ENCODE results near the gene GNAZ. TPM values are rescaled to one million over a fixed set of nuclear protein-coding genes. Genes with fewer than 3 reads are reported as not detected.

Gene GNAZ
- total and polyA plus RNA-seq, 4 donors: 0.21 to 2.2 (median 0.38) TPM

GRCh38 chr22:23120415-23120899 is 50.1 kb downstream of the GNAZ start:
- Histone ChIP-seq H3K4me1 (ENCODE audit: control insufficient read depth in 4 of 4, insufficient read depth in 4 of 4, low read length in 3 of 4) (peaks cover 0 to 4% (median 0%) of the 10 kb centered on the region in 4 donors), H3K4me3 (ENCODE audit: low read depth in 1 of 3, low read length in 3 of 3) (no peak overlapping the region), H3K9ac (ENCODE audit: low read depth in 1 of 2, low read length in 2 of 2) (no peak overlapping the region), H3K36me3 (ENCODE audit: control insufficient read depth in 4 of 4, insufficient read depth in 3 of 4, low read depth in 1 of 4, low read length in 3 of 4) (no peaks in the 10 kb centered on the region), H3K9me3 (ENCODE audit: control insufficient read depth in 4 of 4, low read length in 3 of 4) (no peaks in the 10 kb centered on the region), H3K27ac (ENCODE audit: low read depth in 1 of 2, low read length in 2 of 2) (no peak overlapping the region), H3K27me3 (ENCODE audit: control insufficient read depth in 4 of 4, insufficient read depth in 4 of 4, low read length in 3 of 4) (no peaks in the 10 kb centered on the region)
- 96% methylated on average over 7 of the region's 7 CpGs for WGBS
- no peak for DNase-seq (ENCODE audit: low spot score)
- TF ChIP-seq SP1 (IDR thresholded peaks at IDR 0.05) (no peak), FOXA1 (IDR thresholded peaks at IDR 0.05) (no peak), RXRA (IDR thresholded peaks at IDR 0.05) (no peak), FOXA2 (IDR thresholded peaks at IDR 0.05) (no peak), NR2F2 (IDR thresholded peaks at IDR 0.05) (no peak), HNF4G (IDR thresholded peaks at IDR 0.05) (no peak), GABPA (IDR thresholded peaks at IDR 0.05 in 1 of 2, conservative IDR thresholded peaks at IDR 0.05 in 1 of 2) (no peak), TAF1 (conservative IDR thresholded peaks at IDR 0.05) (no peak), MAX (IDR thresholded peaks at IDR 0.05) (no peak), RAD21 (IDR thresholded peaks at IDR 0.05) (no peak), JUND (IDR thresholded peaks at IDR 0.05) (no peak), CTCF (IDR thresholded peaks at IDR 0.05; ENCODE audit: low read depth, low read length, missing input control) (no peak), HNF4A (conservative IDR thresholded peaks at IDR 0.05) (no peak), EGR1 (IDR thresholded peaks at IDR 0.05; ENCODE audit: low read depth in 2 of 2) (no peak), ATF3 (IDR thresholded peaks at IDR 0.05) (no peak)
- TF ChIP-seq, protein P1, sequence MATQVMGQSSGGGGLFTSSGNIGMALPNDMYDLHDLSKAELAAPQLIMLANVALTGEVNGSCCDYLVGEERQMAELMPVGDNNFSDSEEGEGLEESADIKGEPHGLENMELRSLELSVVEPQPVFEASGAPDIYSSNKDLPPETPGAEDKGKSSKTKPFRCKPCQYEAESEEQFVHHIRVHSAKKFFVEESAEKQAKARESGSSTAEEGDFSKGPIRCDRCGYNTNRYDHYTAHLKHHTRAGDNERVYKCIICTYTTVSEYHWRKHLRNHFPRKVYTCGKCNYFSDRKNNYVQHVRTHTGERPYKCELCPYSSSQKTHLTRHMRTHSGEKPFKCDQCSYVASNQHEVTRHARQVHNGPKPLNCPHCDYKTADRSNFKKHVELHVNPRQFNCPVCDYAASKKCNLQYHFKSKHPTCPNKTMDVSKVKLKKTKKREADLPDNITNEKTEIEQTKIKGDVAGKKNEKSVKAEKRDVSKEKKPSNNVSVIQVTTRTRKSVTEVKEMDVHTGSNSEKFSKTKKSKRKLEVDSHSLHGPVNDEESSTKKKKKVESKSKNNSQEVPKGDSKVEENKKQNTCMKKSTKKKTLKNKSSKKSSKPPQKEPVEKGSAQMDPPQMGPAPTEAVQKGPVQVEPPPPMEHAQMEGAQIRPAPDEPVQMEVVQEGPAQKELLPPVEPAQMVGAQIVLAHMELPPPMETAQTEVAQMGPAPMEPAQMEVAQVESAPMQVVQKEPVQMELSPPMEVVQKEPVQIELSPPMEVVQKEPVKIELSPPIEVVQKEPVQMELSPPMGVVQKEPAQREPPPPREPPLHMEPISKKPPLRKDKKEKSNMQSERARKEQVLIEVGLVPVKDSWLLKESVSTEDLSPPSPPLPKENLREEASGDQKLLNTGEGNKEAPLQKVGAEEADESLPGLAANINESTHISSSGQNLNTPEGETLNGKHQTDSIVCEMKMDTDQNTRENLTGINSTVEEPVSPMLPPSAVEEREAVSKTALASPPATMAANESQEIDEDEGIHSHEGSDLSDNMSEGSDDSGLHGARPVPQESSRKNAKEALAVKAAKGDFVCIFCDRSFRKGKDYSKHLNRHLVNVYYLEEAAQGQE (IDR thresholded peaks at IDR 0.05): no peak

DNA sequence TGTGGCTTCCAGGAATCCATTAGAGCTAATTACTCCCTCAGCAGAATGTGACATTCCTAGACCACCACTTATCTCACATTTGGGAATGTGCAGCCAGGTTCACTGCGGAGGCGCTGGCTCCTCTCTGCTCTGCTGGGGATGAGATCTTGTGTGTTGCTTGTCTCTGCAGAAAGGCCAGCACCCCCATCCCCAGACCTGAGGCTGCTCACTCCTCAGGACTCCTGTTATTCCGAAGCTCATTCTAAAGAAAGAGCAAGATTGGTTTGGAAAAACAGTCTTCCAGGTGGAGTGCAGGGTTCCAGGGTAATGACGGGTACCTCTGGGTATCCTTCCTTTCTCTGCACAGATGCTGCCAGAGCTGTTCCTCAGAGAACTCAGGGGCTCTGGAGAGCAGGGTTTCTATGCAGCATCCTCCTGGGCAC is 50.7 kb downstream of the GNAZ start:
- no peak for DNase-seq (ENCODE audit: low spot score)
- no peaks in the 10 kb centered on the region for H3K9me3 ChIP-seq (ENCODE audit: control insufficient read depth in 4 of 4, low read length in 3 of 4)
- TF ChIP-seq, protein P2, sequence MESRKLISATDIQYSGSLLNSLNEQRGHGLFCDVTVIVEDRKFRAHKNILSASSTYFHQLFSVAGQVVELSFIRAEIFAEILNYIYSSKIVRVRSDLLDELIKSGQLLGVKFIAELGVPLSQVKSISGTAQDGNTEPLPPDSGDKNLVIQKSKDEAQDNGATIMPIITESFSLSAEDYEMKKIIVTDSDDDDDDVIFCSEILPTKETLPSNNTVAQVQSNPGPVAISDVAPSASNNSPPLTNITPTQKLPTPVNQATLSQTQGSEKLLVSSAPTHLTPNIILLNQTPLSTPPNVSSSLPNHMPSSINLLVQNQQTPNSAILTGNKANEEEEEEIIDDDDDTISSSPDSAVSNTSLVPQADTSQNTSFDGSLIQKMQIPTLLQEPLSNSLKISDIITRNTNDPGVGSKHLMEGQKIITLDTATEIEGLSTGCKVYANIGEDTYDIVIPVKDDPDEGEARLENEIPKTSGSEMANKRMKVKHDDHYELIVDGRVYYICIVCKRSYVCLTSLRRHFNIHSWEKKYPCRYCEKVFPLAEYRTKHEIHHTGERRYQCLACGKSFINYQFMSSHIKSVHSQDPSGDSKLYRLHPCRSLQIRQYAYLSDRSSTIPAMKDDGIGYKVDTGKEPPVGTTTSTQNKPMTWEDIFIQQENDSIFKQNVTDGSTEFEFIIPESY (IDR thresholded peaks at IDR 0.05): no peak
- TF ChIP-seq RXRA (IDR thresholded peaks at IDR 0.05) (no peak), HNF4A (conservative IDR thresholded peaks at IDR 0.05) (no peak), GABPA (IDR thresholded peaks at IDR 0.05 in 1 of 2, conservative IDR thresholded peaks at IDR 0.05 in 1 of 2) (no peak), ATF3 (IDR thresholded peaks at IDR 0.05) (no peak), FOXA1 (IDR thresholded peaks at IDR 0.05) (no peak)
- no peak overlapping the region for H3K9ac ChIP-seq (ENCODE audit: low read depth in 1 of 2, low read length in 2 of 2)
- 90% methylated on average over 4 of the region's 4 CpGs for WGBS
- no peak overlapping the region for H3K4me3 ChIP-seq (ENCODE audit: low read depth in 1 of 3, low read length in 3 of 3)
- H3K4me1 ChIP-seq (ENCODE audit: control insufficient read depth in 4 of 4, insufficient read depth in 4 of 4, low read length in 3 of 4): peaks cover 0 to 4% (median 0%) of the 10 kb centered on the region in 4 donors
- H3K27me3 ChIP-seq (ENCODE audit: control insufficient read depth in 4 of 4, insufficient read depth in 4 of 4, low read length in 3 of 4): no peaks in the 10 kb centered on the region
- H3K36me3 ChIP-seq (ENCODE audit: control insufficient read depth in 4 of 4, insufficient read depth in 3 of 4, low read depth in 1 of 4, low read length in 3 of 4): no peaks in the 10 kb centered on the region
- H3K27ac ChIP-seq (ENCODE audit: low read depth in 1 of 2, low read length in 2 of 2): no peak overlapping the region
